MM.1S (cell line): ENCODE data around the gene SYNE3.

Experiments used
- DNase-seq: peaks from one replicate; pipeline ENCODE4 v3.0.0-alpha.2; 2015
- H2AFZ ChIP-seq: fragments of 300-600 bp; sonication (generic); 2 replicates; pipeline ENCODE4 v1.6.0; 2016; ENCODE audit warnings: antibody characterized with exemption, low read length
- H3F3A ChIP-seq: fragments of 300-600 bp; sonication (generic); 2 replicates; pipeline ENCODE4 v1.6.1; 2016; ENCODE audit warnings: mild to moderate bottlenecking, antibody characterized with exemption, low read length, moderate library complexity, mixed read lengths; ENCODE audit not compliant: insufficient read depth
- H3K27ac ChIP-seq: fragments of 300-600 bp; sonication (generic); 2 replicates; pipeline ENCODE4 v1.5.1; 2016; ENCODE audit warnings: mild to moderate bottlenecking, low read length
- H3K27me3 ChIP-seq: fragments of 300-600 bp; sonication (generic); replicated peaks from 2 replicates; pipeline ENCODE4 v1.6.0; 2016; ENCODE audit warnings: low read length; ENCODE audit not compliant: insufficient read depth
- H3K36me3 ChIP-seq: fragments of 300-600 bp; sonication (generic); replicated peaks from 2 replicates; pipeline ENCODE4 v1.6.1; 2016; ENCODE audit warnings: mild to moderate bottlenecking, low read length, mixed read lengths; ENCODE audit not compliant: insufficient read depth
- H3K4me1 ChIP-seq: fragments of 300-600 bp; sonication (generic); 2 replicates; pipeline ENCODE4 v1.6.1; 2016; ENCODE audit warnings: low read length, mixed read lengths
- H3K4me2 ChIP-seq: fragments of 300-600 bp; sonication (generic); 2 replicates; pipeline ENCODE4 v1.6.0; 2016; ENCODE audit warnings: low read depth, low read length
- H3K4me3 ChIP-seq: fragments of 300-600 bp; sonication (generic); 2 replicates; pipeline ENCODE4 v1.5.1; 2016; ENCODE audit warnings: low read length, mixed read lengths
- H3K79me2 ChIP-seq: fragments of 300-600 bp; sonication (generic); 2 replicates; pipeline ENCODE4 v1.6.1; 2016; ENCODE audit warnings: mixed run types, low read length, mixed read lengths
- H3K9ac ChIP-seq: fragments of 300-600 bp; sonication (generic); 2 replicates; pipeline ENCODE4 v1.6.1; 2016; ENCODE audit warnings: low read length, mixed read lengths
- H3K9me2 ChIP-seq: fragments of 300-600 bp; sonication (generic); replicated peaks from 2 replicates; pipeline ENCODE4 v1.6.1; 2016; ENCODE audit warnings: mild to moderate bottlenecking, low read length, mixed read lengths; ENCODE audit not compliant: insufficient read depth
- H3K9me3 ChIP-seq: fragments of 300-600 bp; sonication (generic); replicated peaks from 2 replicates; pipeline ENCODE4 v1.6.1; 2016; ENCODE audit warnings: mild to moderate bottlenecking, low read length, mixed read lengths; ENCODE audit not compliant: insufficient read depth
- H4K20me1 ChIP-seq: fragments of 300-600 bp; sonication (generic); 2 replicates; pipeline ENCODE4 v1.6.1; 2016; ENCODE audit warnings: mild to moderate bottlenecking, low read length, moderate library complexity, mixed read lengths; ENCODE audit not compliant: insufficient read depth
- CTCF ChIP-seq: fragments of 300-600 bp; sonication (generic); IDR thresholded peaks from 2 replicates; pipeline ENCODE4 v1.5.1; 2016; ENCODE audit warnings: antibody characterized with exemption, low read length, mixed read lengths
- EZH2 ChIP-seq: fragments of 300-600 bp; sonication (generic); optimal IDR thresholded peaks from 2 replicates; pipeline ENCODE3; 2017; ENCODE audit warnings: low read depth, mild to moderate bottlenecking, antibody characterized with exemption, low read length, mixed read lengths
- EZH2phosphoT487 ChIP-seq: fragments of 300-600 bp; sonication (generic); IDR thresholded peaks from 2 replicates; pipeline ENCODE4 v1.6.1; 2018; ENCODE audit warnings: antibody characterized with exemption, low read length

SYNE3 gene

GRCh38 chr14:95468448-95469133 lies 47.9 kb downstream of the SYNE3 start:
- Histone ChIP-seq H3K4me3 (no peak overlapping the region), H3K9ac (no peak overlapping the region), H2AFZ (no peak overlapping the region), H3K4me1 (peaks cover 31% of the 10 kb centered on the region), H3K4me2 (no peak overlapping the region), H3K9me3 (no peaks in the 10 kb centered on the region), H4K20me1 (no peaks in the 10 kb centered on the region), H3K79me2 (peaks cover 59% of the 10 kb centered on the region), H3K9me2 (no peaks in the 10 kb centered on the region), H3F3A (peaks cover 26% of the 10 kb centered on the region), H3K36me3 (no peaks in the 10 kb centered on the region), H3K27me3 (no peaks in the 10 kb centered on the region), H3K27ac (no peak overlapping the region; the same call in 1 of the 2 replicates)
- TF ChIP-seq CTCF, result no peak
- TF ChIP-seq EZH2, result no peak
- TF ChIP-seq EZH2phosphoT487, result no peak
- no peak for DNase-seq

- Histone ChIP-seq H3F3A (peaks cover 34% of the 10 kb centered on the region), H3K9ac (no peak overlapping the region), H3K4me3 (no peak overlapping the region), H2AFZ (no peak overlapping the region), H3K36me3 (no peaks in the 10 kb centered on the region), H3K9me3 (no peaks in the 10 kb centered on the region), H3K9me2 (no peaks in the 10 kb centered on the region), H3K27ac (peak overlapping the region; percentile 100; the same call in 1 of the 2 replicates), H3K4me1 (peaks cover 35% of the 10 kb centered on the region), H3K27me3 (no peaks in the 10 kb centered on the region), H4K20me1 (no peaks in the 10 kb centered on the region), H3K4me2 (no peak overlapping the region), H3K79me2 (peaks cover 50% of the 10 kb centered on the region)
- TF ChIP-seq EZH2 (no peak), CTCF (no peak), EZH2phosphoT487 (no peak)
- no peak for DNase-seq
These were observed 48.8 kb downstream of the SYNE3 start for GRCh38 chr14:95467657-95468056.

GRCh38 chr14:95467232-95467631 lies 49.2 kb downstream of the SYNE3 start:
- no peak overlapping the region for H3K4me2 ChIP-seq
- H3K9me3 ChIP-seq, result no peaks in the 10 kb centered on the region
- peak overlapping the region; percentile 100; the same call in 1 of the 2 replicates for H3K27ac ChIP-seq
- H2AFZ ChIP-seq, result no peak overlapping the region
- no peaks in the 10 kb centered on the region for H3K27me3 ChIP-seq
- no peak for TF ChIP-seq EZH2phosphoT487
- H3K36me3 ChIP-seq, result no peaks in the 10 kb centered on the region
- H3K79me2 ChIP-seq, result peaks cover 48% of the 10 kb centered on the region
- H3K4me3 ChIP-seq, result no peak overlapping the region
- no peak for DNase-seq
- H4K20me1 ChIP-seq, result no peaks in the 10 kb centered on the region
- no peaks in the 10 kb centered on the region for H3K9me2 ChIP-seq
- peaks cover 34% of the 10 kb centered on the region for H3F3A ChIP-seq
- no peak overlapping the region for H3K9ac ChIP-seq
- peaks cover 38% of the 10 kb centered on the region for H3K4me1 ChIP-seq
